Kidney epithelial cell (primary cell): ENCODE results near the gene SEMA5A. TPM values are rescaled to one million over a fixed set of nuclear protein-coding genes. Genes with fewer than 3 reads are reported as not detected.

Experiments
- DNase-seq: peaks from one replicate; pipeline ENCODE4 v3.0.0-alpha.2; 2010; ENCODE audit warnings: low read depth
- H3K27me3 ChIP-seq: 2 replicates; pipeline ENCODE4 v1.6.0; 2011; ENCODE audit warnings: low read length; ENCODE audit not compliant: control insufficient read depth, insufficient read depth
- H3K36me3 ChIP-seq: 2 replicates; pipeline ENCODE4 v1.5.1; 2011; ENCODE audit warnings: low read length; ENCODE audit not compliant: control insufficient read depth, insufficient read depth
- H3K4me3 ChIP-seq: 2 replicates; pipeline ENCODE4 v1.5.1; 2011; ENCODE audit warnings: low read depth, mild to moderate bottlenecking, control low read depth, low read length
- CTCF ChIP-seq: IDR thresholded peaks from 2 replicates; pipeline ENCODE4 v1.5.1; 2011; ENCODE audit warnings: mild to moderate bottlenecking, moderate library complexity, low read length, control low read depth, inconsistent platforms; ENCODE audit not compliant: insufficient read depth, poor library complexity, severe bottlenecking
- total RNA-seq: library from RNA; depleted of rRNA; stranded (reverse); fragments of >200 nt; gene quantifications from 2 replicates; pipeline ENCODE4 v1.2.3, GENCODE V29; 2015

The SEMA5A gene
- total RNA-seq, 1 donor from 2014 or later: 4.7 TPM

- DNase-seq: no peak
- no peak for TF ChIP-seq CTCF
Measured at GRCh38 chr5:9140202-9140601, 405.7 kb downstream of the SEMA5A start.

GRCh38 chr5:9139344-9139743 is 406.5 kb downstream of the SEMA5A start:
- no peak for DNase-seq
- Histone ChIP-seq H3K4me3 (no peak overlapping the region), H3K36me3 (no peaks in the 10 kb centered on the region), H3K27me3 (no peaks in the 10 kb centered on the region)
- no peak for TF ChIP-seq CTCF

More at GRCh38 chr5:9140202-9140601, 405.7 kb downstream of the SEMA5A start:
- Histone ChIP-seq H3K36me3 (no peaks in the 10 kb centered on the region), H3K27me3 (no peaks in the 10 kb centered on the region), H3K4me3 (no peak overlapping the region)

- no peak for TF ChIP-seq CTCF
- no peaks in the 10 kb centered on the region for H3K36me3 ChIP-seq
- H3K4me3 ChIP-seq: no peak overlapping the region
- no peak for DNase-seq
- no peaks in the 10 kb centered on the region for H3K27me3 ChIP-seq
Measured at GRCh38 chr5:9128136-9128535, 417.7 kb downstream of the SEMA5A start.

GRCh38 chr5:9126490-9126889 is 419.4 kb downstream of the SEMA5A start:
- Histone ChIP-seq H3K36me3 (no peaks in the 10 kb centered on the region), H3K4me3 (no peak overlapping the region), H3K27me3 (no peaks in the 10 kb centered on the region)
- no peak for DNase-seq
- TF ChIP-seq CTCF: no peak

- H3K27me3 ChIP-seq: no peaks in the 10 kb centered on the region
- H3K4me3 ChIP-seq: no peak overlapping the region
- no peak for DNase-seq
- no peak for TF ChIP-seq CTCF
- H3K36me3 ChIP-seq: no peaks in the 10 kb centered on the region
Measured at GRCh38 chr5:9125852-9126251, 420.0 kb downstream of the SEMA5A start.

- H3K4me3 ChIP-seq: no peak overlapping the region
- no peaks in the 10 kb centered on the region for H3K36me3 ChIP-seq
- H3K27me3 ChIP-seq: no peaks in the 10 kb centered on the region
- TF ChIP-seq CTCF: no peak
- DNase-seq: no peak
Measured at GRCh38 chr5:9124838-9125237, 421.0 kb downstream of the SEMA5A start.
